H9 (cell line): ENCODE measurements around the gene ARHGAP5. TPM values are rescaled to one million over a fixed set of nuclear protein-coding genes. Genes with fewer than 3 reads are reported as not detected.
A peak's percentile ranks its signal among the peaks of the same experiment; 100 is the strongest.

ENCODE experiments used
- DNase-seq: peaks from one replicate; pipeline ENCODE4 v3.0.0-alpha.2; 2017
- H2AFZ ChIP-seq: one replicate; pipeline ENCODE4 v1.6.1; 2013; ENCODE audit warnings: mild to moderate bottlenecking, low read length, control low read depth, moderate library complexity
- H2AK5ac ChIP-seq: 2 replicates; pipeline ENCODE4 v1.6.1; 2013; ENCODE audit warnings: low read length, control low read depth, mixed read lengths; ENCODE audit not compliant: insufficient read length
- H2BK120ac ChIP-seq: one replicate; pipeline ENCODE4 v1.6.1; 2013; ENCODE audit warnings: low read depth, mild to moderate bottlenecking, low read length, control low read depth, inconsistent platforms; ENCODE audit not compliant: poor library complexity, severe bottlenecking
- H2BK12ac ChIP-seq: 2 replicates; pipeline ENCODE4 v1.6.1; 2013; ENCODE audit warnings: low read length, control low read depth, mixed read lengths, low read depth; ENCODE audit not compliant: insufficient read length
- H2BK15ac ChIP-seq: 2 replicates; pipeline ENCODE4 v1.6.1; 2013; ENCODE audit warnings: low read depth, low read length, control low read depth
- H2BK20ac ChIP-seq: one replicate; pipeline ENCODE4 v1.6.1; 2013; ENCODE audit warnings: low read depth, mild to moderate bottlenecking, low read length, control low read depth, inconsistent platforms; ENCODE audit not compliant: poor library complexity, severe bottlenecking
- H2BK5ac ChIP-seq: 2 replicates; pipeline ENCODE4 v1.6.1; 2013; ENCODE audit warnings: low read length, control low read depth, mixed read lengths; ENCODE audit not compliant: insufficient read length
- H3K14ac ChIP-seq: 2 replicates; pipeline ENCODE4 v1.6.1; 2013; ENCODE audit warnings: low read length, control low read depth; ENCODE audit not compliant: insufficient read depth
- H3K18ac ChIP-seq: 2 replicates; pipeline ENCODE4 v1.6.1; 2013; ENCODE audit warnings: low read depth, mild to moderate bottlenecking, mixed read lengths, low read length, control low read depth; ENCODE audit not compliant: insufficient read length
- H3K23ac ChIP-seq: 2 replicates; pipeline ENCODE4 v1.6.1; 2013; ENCODE audit warnings: low read length, control low read depth, mixed read lengths, low read depth; ENCODE audit not compliant: insufficient read length
- H3K23me2 ChIP-seq: 2 replicates; pipeline ENCODE4 v1.6.1; 2013; ENCODE audit warnings: low read depth, mild to moderate bottlenecking, mixed read lengths, low read length, control low read depth; ENCODE audit not compliant: insufficient read length, poor library complexity, severe bottlenecking
- H3K27ac ChIP-seq: 2 replicates; pipeline ENCODE4 v1.5.1; 2013; ENCODE audit warnings: low read length, control low read depth, mixed read lengths, low read depth; ENCODE audit not compliant: insufficient read length
- H3K27me3 ChIP-seq: 2 replicates; pipeline ENCODE4 v1.6.1; 2013; ENCODE audit warnings: low read length, control low read depth, inconsistent platforms; ENCODE audit not compliant: insufficient read depth
- H3K4ac ChIP-seq: 2 replicates; pipeline ENCODE4 v1.6.1; 2013; ENCODE audit warnings: low read depth, mild to moderate bottlenecking, control low read depth, inconsistent platforms, low read length, moderate library complexity
- H3K4me1 ChIP-seq: 2 replicates; pipeline ENCODE4 v1.6.1; 2013; ENCODE audit warnings: low read length, control low read depth, inconsistent platforms; ENCODE audit not compliant: insufficient read depth
- H3K4me2 ChIP-seq: 2 replicates; pipeline ENCODE4 v1.6.1; 2013; ENCODE audit warnings: low read length, control low read depth, mixed read lengths; ENCODE audit not compliant: insufficient read length, insufficient read depth
- H3K56ac ChIP-seq: 2 replicates; pipeline ENCODE4 v1.6.1; 2013; ENCODE audit warnings: low read depth, mild to moderate bottlenecking, mixed read lengths, low read length, control low read depth; ENCODE audit not compliant: insufficient read length
- H3K79me1 ChIP-seq: 2 replicates; pipeline ENCODE4 v1.6.1; 2013; ENCODE audit warnings: low read depth, mild to moderate bottlenecking, moderate library complexity, low read length, control low read depth, inconsistent platforms; ENCODE audit not compliant: insufficient read depth, poor library complexity, severe bottlenecking
- H3K79me2 ChIP-seq: 2 replicates; pipeline ENCODE4 v1.6.1; 2013; ENCODE audit warnings: low read length, control low read depth, inconsistent platforms; ENCODE audit not compliant: insufficient read depth
- H3K9ac ChIP-seq: 2 replicates; pipeline ENCODE4 v1.6.1; 2013; ENCODE audit warnings: low read length, control low read depth, mixed read lengths; ENCODE audit not compliant: insufficient read length; ENCODE audit errors: extremely low read depth
- H3K9me3 ChIP-seq: one replicate; pipeline ENCODE4 v1.6.1; 2013; ENCODE audit warnings: low read depth, low read length, inconsistent platforms; ENCODE audit not compliant: control insufficient read depth
- H3T11ph ChIP-seq: one replicate; pipeline ENCODE4 v1.6.1; 2013; ENCODE audit warnings: mild to moderate bottlenecking, low read length, control low read depth, inconsistent platforms
- H4K20me1 ChIP-seq: one replicate; pipeline ENCODE4 v1.6.1; 2013; ENCODE audit not compliant: control insufficient read depth, insufficient read length, insufficient read depth
- H4K5ac ChIP-seq: 2 replicates; pipeline ENCODE4 v1.6.1; 2013; ENCODE audit warnings: low read depth, mild to moderate bottlenecking, mixed read lengths, low read length, control low read depth; ENCODE audit not compliant: insufficient read length
- H4K8ac ChIP-seq: replicated peaks from 2 replicates; pipeline ENCODE4 v1.6.1; 2013; ENCODE audit warnings: low read length, control low read depth, mixed read lengths, low read depth; ENCODE audit not compliant: insufficient read length
- H4K91ac ChIP-seq: 2 replicates; pipeline ENCODE4 v1.6.1; 2013; ENCODE audit warnings: low read depth, mild to moderate bottlenecking, moderate library complexity, mixed read lengths, low read length, control low read depth; ENCODE audit not compliant: insufficient read length
- H3K27ac Mint-ChIP-seq, 3 experiments: 2 replicates in 2 of 3; 3 replicates in 1 of 3; pipeline ENCODE4 v1.8.0; 2020 to 2021; ENCODE audit warnings: mixed read lengths in 3 of 3, mild to moderate bottlenecking in 1 of 3, moderate library complexity in 1 of 3
- H3K27me3 Mint-ChIP-seq: 2 replicates; pipeline ENCODE4 v1.8.0; 2021; ENCODE audit warnings: low read depth, mild to moderate bottlenecking, moderate library complexity, mixed read lengths
- H3K36me3 Mint-ChIP-seq, 3 experiments: 2 replicates in 2 of 3; 3 replicates in 1 of 3; pipeline ENCODE4 v1.8.0; 2020 to 2021; ENCODE audit warnings: low read depth in 3 of 3, mixed read lengths in 3 of 3; ENCODE audit not compliant: insufficient read depth in 1 of 3
- H3K4me1 Mint-ChIP-seq, 2 experiments: 2 replicates each; pipeline ENCODE4 v1.8.0; 2020; ENCODE audit warnings: mixed read lengths in 2 of 2
- H3K4me3 Mint-ChIP-seq, 2 experiments: 2 replicates in 1 of 2; 3 replicates in 1 of 2; pipeline ENCODE4 v1.8.0; 2020 to 2021; ENCODE audit warnings: mild to moderate bottlenecking in 2 of 2, mixed read lengths in 2 of 2, moderate library complexity in 1 of 2
- H3K9me3 Mint-ChIP-seq, 2 experiments: 2 replicates in 1 of 2; 3 replicates in 1 of 2; pipeline ENCODE4 v1.8.0; 2020; ENCODE audit warnings: mild to moderate bottlenecking in 2 of 2, mixed read lengths in 2 of 2, moderate library complexity in 1 of 2
- WGBS: extraction: QIAGEN DNeasy Blood & Tissue Kit; methylation state at CpG from one replicate; pipeline ENCODE4 v1.1.7; 2013; ENCODE audit warnings: missing lambda C conversion rate, low lambda C conversion rate, mixed read lengths; ENCODE audit not compliant: insufficient read length; ENCODE audit errors: extremely low coverage; 5-methylcytosine and 5-hydroxymethylcytosine counted together
- total RNA-seq: library from RNA; stranded (reverse); gene quantifications from 2 replicates; pipeline ENCODE4 v1.2.1, GENCODE V29; 2021
- TF ChIP-seq, protein P1 (sequence below): fragments of 200-600 bp; sonication (generic); conservative IDR thresholded peaks from 3 replicates; pipeline ENCODE4 v1.8.0; 2021; ENCODE audit warnings: antibody characterized with exemption, mild to moderate bottlenecking

Gene ARHGAP5
- total RNA-seq, 1 experiment from 2014 or later = 73.8 TPM

DNA sequence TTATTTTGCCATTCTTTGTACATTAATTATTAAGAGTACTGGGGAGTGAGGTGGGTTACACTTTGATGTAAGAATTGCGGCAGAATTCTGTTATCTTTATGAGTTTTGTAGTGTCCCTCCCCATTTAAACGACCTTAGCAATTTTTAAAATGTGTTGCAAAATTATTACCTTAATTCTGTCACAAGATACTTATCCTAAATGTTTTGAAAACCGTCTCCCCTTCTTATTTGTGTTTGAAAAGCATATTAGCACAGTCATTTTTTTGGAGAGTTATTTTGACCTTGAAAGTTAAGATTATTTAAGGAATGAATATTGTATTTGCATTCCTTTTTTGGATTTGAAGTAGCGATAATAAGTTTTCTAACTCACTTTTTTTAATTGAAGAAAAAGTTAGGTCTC is 2.2 kb downstream of the ARHGAP5 start:
- H3K36me3 Mint-ChIP-seq = no peaks in the 10 kb centered on the region; a peak in 1 of 7 replicates
- no peak overlapping the region for H2AK5ac ChIP-seq
- no peak overlapping the region for H2BK15ac ChIP-seq
- H3K18ac ChIP-seq = no peak overlapping the region
- H3K4me2 ChIP-seq = peak overlapping the region; percentile 76
- no peak overlapping the region for H4K5ac ChIP-seq
- H4K8ac ChIP-seq = no peak overlapping the region
- no CpG with 5 or more reads among the region's 4 CpGs for WGBS
- H3T11ph ChIP-seq = no peak overlapping the region
- H3K27ac Mint-ChIP-seq = no peak overlapping the region
- H2BK12ac ChIP-seq = no peak overlapping the region
- H3K27me3 Mint-ChIP-seq = no peaks in the 10 kb centered on the region
- peaks cover 15% of the 10 kb centered on the region; the same call in 1 of the 2 replicates for H3K79me2 ChIP-seq
- H3K4ac ChIP-seq = no peak overlapping the region
- H4K91ac ChIP-seq = no peak overlapping the region
- H3K23ac ChIP-seq = no peak overlapping the region
- H3K23me2 ChIP-seq = peaks cover 11% of the 10 kb centered on the region
- H3K27me3 ChIP-seq = no peaks in the 10 kb centered on the region
- H3K9ac ChIP-seq = no peak overlapping the region
- no peak overlapping the region for H2BK5ac ChIP-seq
- H3K27ac ChIP-seq = no peak overlapping the region
- no peaks in the 10 kb centered on the region; a peak in 1 of 5 replicates for H3K9me3 Mint-ChIP-seq
- peak overlapping the region; percentile 96 to 98 for H3K4me3 Mint-ChIP-seq
- no peak overlapping the region for H2BK120ac ChIP-seq
- TF ChIP-seq, protein P1, sequence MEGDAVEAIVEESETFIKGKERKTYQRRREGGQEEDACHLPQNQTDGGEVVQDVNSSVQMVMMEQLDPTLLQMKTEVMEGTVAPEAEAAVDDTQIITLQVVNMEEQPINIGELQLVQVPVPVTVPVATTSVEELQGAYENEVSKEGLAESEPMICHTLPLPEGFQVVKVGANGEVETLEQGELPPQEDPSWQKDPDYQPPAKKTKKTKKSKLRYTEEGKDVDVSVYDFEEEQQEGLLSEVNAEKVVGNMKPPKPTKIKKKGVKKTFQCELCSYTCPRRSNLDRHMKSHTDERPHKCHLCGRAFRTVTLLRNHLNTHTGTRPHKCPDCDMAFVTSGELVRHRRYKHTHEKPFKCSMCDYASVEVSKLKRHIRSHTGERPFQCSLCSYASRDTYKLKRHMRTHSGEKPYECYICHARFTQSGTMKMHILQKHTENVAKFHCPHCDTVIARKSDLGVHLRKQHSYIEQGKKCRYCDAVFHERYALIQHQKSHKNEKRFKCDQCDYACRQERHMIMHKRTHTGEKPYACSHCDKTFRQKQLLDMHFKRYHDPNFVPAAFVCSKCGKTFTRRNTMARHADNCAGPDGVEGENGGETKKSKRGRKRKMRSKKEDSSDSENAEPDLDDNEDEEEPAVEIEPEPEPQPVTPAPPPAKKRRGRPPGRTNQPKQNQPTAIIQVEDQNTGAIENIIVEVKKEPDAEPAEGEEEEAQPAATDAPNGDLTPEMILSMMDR = no peak
- no peaks in the 10 kb centered on the region for H3K79me1 ChIP-seq
- peaks cover 38 to 43% of the 10 kb centered on the region in 2 experiments for H3K4me1 Mint-ChIP-seq
- H2AFZ ChIP-seq = no peak overlapping the region
- H2BK20ac ChIP-seq = no peak overlapping the region
- H3K56ac ChIP-seq = no peak overlapping the region
- no peaks in the 10 kb centered on the region; the same call in 1 of the 2 replicates for H3K4me1 ChIP-seq
- H4K20me1 ChIP-seq = no peaks in the 10 kb centered on the region
- H3K9me3 ChIP-seq = no peaks in the 10 kb centered on the region
- H3K14ac ChIP-seq = no peak overlapping the region
- no peak for DNase-seq
